Thyroid gland (tissue), 4 donors: ENCODE results near the gene ISM2. TPM values are rescaled to one million over a fixed set of nuclear protein-coding genes. Genes with fewer than 3 reads are reported as not detected.

Source experiments
- DNase-seq, 2 donors: peaks; one replicate each; pipeline ENCODE4 v3.0.0-alpha.2; 2019
- H3K27ac ChIP-seq, 3 donors: fragments of 200-600 bp; sonication (generic); 1 replicate in 2 of 3; 2 replicates in 1 of 3; pipeline ENCODE4 v1.5.1; 2016 to 2019; ENCODE audit warnings: mild to moderate bottlenecking in 1 of 3, moderate library complexity in 1 of 3
- H3K27me3 ChIP-seq: fragments of 200-600 bp; sonication (generic); one replicate; pipeline ENCODE4 v1.5.1; 2019
- H3K36me3 ChIP-seq, 2 donors: fragments of 200-600 bp; sonication (generic); one replicate each; pipeline ENCODE4 v1.5.1; 2016 to 2019
- H3K4me1 ChIP-seq, 2 donors: fragments of 200-600 bp; sonication (generic); one replicate each; pipeline ENCODE4 v1.5.1; 2017 to 2019
- H3K4me3 ChIP-seq, 3 donors: fragments of 200-600 bp; sonication (generic); replicated peaks in 1 of 3; 1 replicate in 2 of 3; 2 replicates in 1 of 3; pipeline ENCODE4 v1.5.1; 2016; ENCODE audit warnings: mild to moderate bottlenecking in 1 of 3
- H3K9me3 ChIP-seq: fragments of 200-600 bp; sonication (generic); one replicate; pipeline ENCODE4 v1.5.1; 2017
- CTCF ChIP-seq, 6 experiments: fragments of 200-600 bp in 3 of 6; fragments of 450-650 bp in 3 of 6; sonication (generic) in 3 of 6; IDR thresholded peaks; one replicate each; pipeline ENCODE4 v1.5.1; 2016 to 2019; ENCODE audit warnings: antibody characterized with exemption in 6 of 6, mild to moderate bottlenecking in 2 of 6, inconsistent platforms in 1 of 6, moderate library complexity in 1 of 6
- POLR2A ChIP-seq, 2 donors: fragments of 450-650 bp; IDR thresholded peaks; one replicate each; pipeline ENCODE4 v1.6.1; 2017; ENCODE audit warnings: antibody characterized with exemption in 2 of 2, mild to moderate bottlenecking in 2 of 2, moderate library complexity in 1 of 2
- WGBS, 2 donors: methylation state at CpG; one replicate each; pipeline ENCODE4 v1.1.5; 2017; 5-methylcytosine and 5-hydroxymethylcytosine counted together
- intact Hi-C: fragments of 100-400 bp; cut with DNase I; formaldehyde crosslinking; loops from one replicate; pipeline ENCODE4 v1.15.1; 2023
- total RNA-seq, 4 donors: library from RNA; depleted of rRNA; stranded (reverse); fragments of >200 nt; gene quantifications; one replicate each; pipeline ENCODE4 v1.2.3, GENCODE V29; 2016

The ISM2 gene
- total RNA-seq, 4 donors from 2014 or later: not detected

DNA sequence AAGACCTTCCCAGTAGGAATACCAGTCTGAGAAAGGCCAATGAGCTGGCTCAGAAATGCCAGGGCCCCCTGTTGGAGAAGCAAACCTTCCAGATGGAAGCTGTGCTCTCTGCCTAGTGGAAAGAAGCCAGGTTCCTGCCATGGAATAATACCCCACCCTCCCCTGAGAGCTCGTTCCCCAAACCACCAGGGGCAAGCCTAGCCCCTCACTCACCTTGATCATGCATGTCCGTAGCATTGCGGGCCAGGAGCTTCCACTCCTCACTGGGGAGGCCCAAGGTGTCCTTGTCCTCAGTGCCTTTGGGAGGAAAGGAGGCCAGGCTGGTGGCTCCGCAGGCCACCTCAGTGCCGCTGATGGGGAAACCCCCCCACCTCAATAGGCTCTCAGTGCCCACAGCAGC is 20.6 kb downstream of the ISM2 start:
- no peaks in the 10 kb centered on the region for H3K9me3 ChIP-seq
- no peak overlapping the region for H3K4me3 ChIP-seq
- H3K27ac ChIP-seq: no peak overlapping the region
- no peaks in the 10 kb centered on the region for H3K36me3 ChIP-seq
- no peaks in the 10 kb centered on the region for H3K27me3 ChIP-seq
- no peaks in the 10 kb centered on the region for H3K4me1 ChIP-seq
- TF ChIP-seq CTCF (IDR thresholded peaks at IDR 0.05): no peak
- no peak for TF ChIP-seq POLR2A (IDR thresholded peaks at IDR 0.05)
- intact Hi-C loops: no loop called here
- DNase-seq: no peak
- 73 to 100% methylated on average over 2 to 3 of the region's 5 CpGs for WGBS, 2 donors

DNA sequence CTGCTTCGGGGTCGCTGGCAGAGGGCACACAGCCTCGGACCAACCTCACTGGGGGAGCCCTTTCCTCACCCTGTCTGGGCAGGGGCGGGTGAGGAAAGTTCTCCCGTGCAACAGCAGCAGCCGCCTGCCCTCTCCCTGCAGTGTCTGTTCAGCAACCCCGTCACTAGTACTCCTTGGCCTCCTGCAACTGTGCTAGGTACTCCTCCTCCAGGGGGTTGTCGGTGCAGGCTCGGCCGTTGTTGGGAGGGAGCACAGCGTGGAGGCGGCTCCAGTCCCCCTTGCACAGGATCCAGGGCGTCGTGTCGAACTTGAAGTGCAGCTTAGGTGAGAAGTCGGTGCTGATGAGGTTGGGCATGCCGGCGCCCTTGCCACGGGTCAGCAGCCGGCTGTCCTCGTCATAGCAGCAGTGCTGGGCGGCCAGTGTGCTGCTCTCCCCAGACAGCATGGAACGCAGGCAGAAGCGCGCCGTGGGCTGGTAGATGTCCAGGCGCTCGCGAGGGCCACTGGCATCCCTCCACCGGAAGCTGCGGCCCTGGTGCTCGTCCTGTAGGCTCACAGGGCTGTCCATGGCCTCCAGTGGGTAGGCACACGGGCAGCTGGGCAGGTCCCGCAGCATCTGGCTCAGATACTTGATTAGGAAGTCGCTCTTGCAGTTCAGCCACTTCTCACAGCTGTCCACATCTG is 23.0 kb downstream of the ISM2 start:
- Histone ChIP-seq H3K27ac (no peak overlapping the region), H3K4me3 (no peak overlapping the region), H3K9me3 (no peaks in the 10 kb centered on the region), H3K4me1 (no peaks in the 10 kb centered on the region), H3K36me3 (no peaks in the 10 kb centered on the region), H3K27me3 (no peaks in the 10 kb centered on the region)
- WGBS, 2 donors: 85 to 86% methylated on average over 17 to 23 of the region's 35 CpGs
- DNase-seq: no peak
- TF ChIP-seq POLR2A (IDR thresholded peaks at IDR 0.05): no peak
- TF ChIP-seq CTCF (IDR thresholded peaks at IDR 0.05): no peak
- intact Hi-C loops: no loop called here

GRCh38 chr14:77474479-77475177 is 24.0 kb downstream of the ISM2 start:
- TF ChIP-seq CTCF (IDR thresholded peaks at IDR 0.05) (no peak), POLR2A (IDR thresholded peaks at IDR 0.05) (no peak)
- DNase-seq: no peak
- no peak overlapping the region for H3K4me3 ChIP-seq
- no peaks in the 10 kb centered on the region for H3K4me1 ChIP-seq
- H3K36me3 ChIP-seq: peaks cover under 1 to 2% of the 10 kb centered on the region in 2 donors
- WGBS, 2 donors: 64 to 68% methylated on average over 9 of the region's 9 CpGs
- H3K27ac ChIP-seq: no peak overlapping the region
- no peaks in the 10 kb centered on the region for H3K9me3 ChIP-seq
- intact Hi-C loops: no loop called here
- no peaks in the 10 kb centered on the region for H3K27me3 ChIP-seq

- no peak for DNase-seq
- 78% methylated on average over 5 of the region's 5 CpGs for WGBS, 2 donors
- Histone ChIP-seq H3K27ac (no peak overlapping the region), H3K9me3 (no peaks in the 10 kb centered on the region), H3K4me3 (no peak overlapping the region), H3K4me1 (no peaks in the 10 kb centered on the region), H3K27me3 (no peaks in the 10 kb centered on the region), H3K36me3 (peaks cover 7 to 9% of the 10 kb centered on the region in 2 donors)
- no peak for TF ChIP-seq POLR2A (IDR thresholded peaks at IDR 0.05)
- TF ChIP-seq CTCF (IDR thresholded peaks at IDR 0.05): no peak
- intact Hi-C loops: no loop called here
Observed at GRCh38 chr14:77473921-77474320, 24.7 kb downstream of the ISM2 start.

GRCh38 chr14:77470224-77470870 is 28.3 kb downstream of the ISM2 start:
- Histone ChIP-seq H3K9me3 (no peaks in the 10 kb centered on the region), H3K27ac (no peak overlapping the region), H3K4me1 (no peaks in the 10 kb centered on the region), H3K4me3 (no peak overlapping the region), H3K27me3 (no peaks in the 10 kb centered on the region), H3K36me3 (peaks cover 38 to 43% of the 10 kb centered on the region in 2 donors)
- intact Hi-C loops: no loop called here
- no peak for DNase-seq
- WGBS, 2 donors: 80 to 86% methylated on average over 5 of the region's 5 CpGs
- TF ChIP-seq POLR2A (IDR thresholded peaks at IDR 0.05) (no peak), CTCF (IDR thresholded peaks at IDR 0.05) (no peak)
